ENCODE data around the gene CACNA1S.
A peak's percentile ranks its signal among the peaks of the same experiment; 100 is the strongest.

- TF ChIP-seq REST (IDR thresholded peaks at IDR 0.05; ENCODE audit: insufficient read depth in 1 of 2, low read depth in 2 of 2, low read length in 1 of 2) (no peak), POLR2AphosphoS5 (IDR thresholded peaks at IDR 0.05; ENCODE audit: low read depth, low read length) (no peak), SIN3A (IDR thresholded peaks at IDR 0.05; ENCODE audit: borderline replicate concordance, insufficient read depth, low read depth, low read length) (no peak)
- TF ChIP-seq, protein P1, sequence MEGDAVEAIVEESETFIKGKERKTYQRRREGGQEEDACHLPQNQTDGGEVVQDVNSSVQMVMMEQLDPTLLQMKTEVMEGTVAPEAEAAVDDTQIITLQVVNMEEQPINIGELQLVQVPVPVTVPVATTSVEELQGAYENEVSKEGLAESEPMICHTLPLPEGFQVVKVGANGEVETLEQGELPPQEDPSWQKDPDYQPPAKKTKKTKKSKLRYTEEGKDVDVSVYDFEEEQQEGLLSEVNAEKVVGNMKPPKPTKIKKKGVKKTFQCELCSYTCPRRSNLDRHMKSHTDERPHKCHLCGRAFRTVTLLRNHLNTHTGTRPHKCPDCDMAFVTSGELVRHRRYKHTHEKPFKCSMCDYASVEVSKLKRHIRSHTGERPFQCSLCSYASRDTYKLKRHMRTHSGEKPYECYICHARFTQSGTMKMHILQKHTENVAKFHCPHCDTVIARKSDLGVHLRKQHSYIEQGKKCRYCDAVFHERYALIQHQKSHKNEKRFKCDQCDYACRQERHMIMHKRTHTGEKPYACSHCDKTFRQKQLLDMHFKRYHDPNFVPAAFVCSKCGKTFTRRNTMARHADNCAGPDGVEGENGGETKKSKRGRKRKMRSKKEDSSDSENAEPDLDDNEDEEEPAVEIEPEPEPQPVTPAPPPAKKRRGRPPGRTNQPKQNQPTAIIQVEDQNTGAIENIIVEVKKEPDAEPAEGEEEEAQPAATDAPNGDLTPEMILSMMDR (IDR thresholded peaks at IDR 0.05): peak; percentile 87
Observed at GRCh38 chr1:201085902-201086735, 26.1 kb downstream of the CACNA1S start.

Data from Panc1 (cell line).